BE2C (cell line): Measurements from ENCODE around the gene MESP1.

Experiments used
- DNase-seq: peaks from one replicate; pipeline ENCODE4 v3.0.0-alpha.2; 2020
- H3K27me3 ChIP-seq: fragments of 250-450 bp; sonication (Bioruptor Pico); 2 replicates; pipeline ENCODE4 v1.5.1; 2020; ENCODE audit warnings: mild to moderate bottlenecking
- H3K36me3 ChIP-seq: fragments of 250-450 bp; sonication (Bioruptor Pico); 2 replicates; pipeline ENCODE4 v1.5.1; 2020; ENCODE audit warnings: mild to moderate bottlenecking
- H3K4me1 ChIP-seq: fragments of 250-450 bp; sonication (Bioruptor Pico); 2 replicates; pipeline ENCODE4 v1.5.1; 2020
- H3K4me3 ChIP-seq: 2 replicates; pipeline ENCODE4 v1.5.1; 2011; ENCODE audit warnings: low read depth, low read length
- H3K9me3 ChIP-seq: fragments of 250-450 bp; sonication (Bioruptor Pico); 2 replicates; pipeline ENCODE4 v1.5.1; 2020
- CTCF ChIP-seq: IDR thresholded peaks from 2 replicates; pipeline ENCODE4 v1.5.1; 2012; ENCODE audit warnings: mild to moderate bottlenecking, low read depth, low read length

MESP1 gene

DNA sequence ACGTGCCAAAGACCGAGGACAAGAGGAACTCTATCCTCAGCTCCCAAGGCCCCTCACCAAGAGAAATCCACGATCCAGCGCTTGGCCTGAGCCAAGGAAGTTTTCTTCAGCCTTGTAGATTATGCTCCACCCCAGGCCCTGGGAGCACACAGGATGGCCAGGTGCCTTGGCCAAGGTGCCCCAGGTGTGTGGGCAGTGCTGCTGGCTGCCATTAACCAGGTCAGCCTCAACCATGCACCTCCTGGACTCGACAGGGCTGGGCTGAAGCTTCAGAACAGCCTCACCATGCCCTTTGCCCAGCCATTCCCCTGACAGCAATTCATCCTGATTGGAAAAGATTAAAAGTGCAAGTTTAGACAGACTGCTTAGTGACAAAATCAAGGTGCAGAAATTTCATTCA is 10.9 kb upstream of the MESP1 start:
- H3K4me1 ChIP-seq: no peaks in the 10 kb centered on the region
- no peak for DNase-seq
- H3K9me3 ChIP-seq: no peaks in the 10 kb centered on the region
- H3K4me3 ChIP-seq: no peak overlapping the region
- no peak for TF ChIP-seq CTCF
- no peaks in the 10 kb centered on the region for H3K27me3 ChIP-seq
- no peaks in the 10 kb centered on the region for H3K36me3 ChIP-seq

DNA sequence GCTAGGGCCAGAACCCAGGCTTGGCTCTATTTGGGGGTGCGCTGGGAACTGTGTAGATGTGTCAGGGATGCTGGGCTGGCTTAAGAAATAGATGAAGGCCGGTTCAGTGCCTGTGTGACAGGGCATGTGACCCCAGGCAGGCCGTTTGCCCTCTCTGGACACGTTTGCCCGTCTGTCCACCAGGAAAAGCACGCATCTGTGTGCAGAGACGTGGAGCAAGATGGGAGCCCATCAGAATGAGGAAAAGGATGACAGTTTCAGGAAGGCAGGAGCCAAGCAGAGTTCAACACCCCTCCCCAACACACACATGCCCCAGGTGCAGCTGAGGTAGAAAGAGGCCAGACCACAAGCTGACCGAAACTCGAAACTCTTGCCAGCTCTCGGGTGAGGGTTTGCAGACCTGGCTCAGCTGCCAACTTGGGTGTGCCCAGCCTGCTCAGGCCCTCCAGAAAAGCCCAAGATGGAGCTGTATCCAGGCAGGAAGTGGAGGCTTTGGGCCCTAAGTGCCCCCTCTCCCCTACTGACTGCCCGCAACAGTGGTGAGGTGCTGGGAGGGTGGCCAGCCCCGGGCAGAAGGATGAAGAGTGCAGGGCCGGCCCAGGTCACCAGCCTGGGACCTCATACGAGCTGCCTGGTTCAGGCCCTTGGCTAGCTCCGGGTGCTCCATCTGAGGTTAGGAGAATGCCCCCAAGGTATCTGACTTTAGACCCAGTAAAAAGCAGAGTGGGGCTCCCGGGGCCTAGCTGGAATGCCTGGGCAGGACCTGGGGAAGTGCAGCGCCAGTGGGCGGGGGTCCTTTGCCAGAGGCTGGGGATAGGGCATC is 10.2 kb upstream of the MESP1 start:
- no peak for TF ChIP-seq CTCF
- no peaks in the 10 kb centered on the region for H3K9me3 ChIP-seq
- H3K4me1 ChIP-seq: no peaks in the 10 kb centered on the region
- no peak overlapping the region for H3K4me3 ChIP-seq
- no peaks in the 10 kb centered on the region for H3K27me3 ChIP-seq
- DNase-seq: no peak
- no peaks in the 10 kb centered on the region for H3K36me3 ChIP-seq

DNA sequence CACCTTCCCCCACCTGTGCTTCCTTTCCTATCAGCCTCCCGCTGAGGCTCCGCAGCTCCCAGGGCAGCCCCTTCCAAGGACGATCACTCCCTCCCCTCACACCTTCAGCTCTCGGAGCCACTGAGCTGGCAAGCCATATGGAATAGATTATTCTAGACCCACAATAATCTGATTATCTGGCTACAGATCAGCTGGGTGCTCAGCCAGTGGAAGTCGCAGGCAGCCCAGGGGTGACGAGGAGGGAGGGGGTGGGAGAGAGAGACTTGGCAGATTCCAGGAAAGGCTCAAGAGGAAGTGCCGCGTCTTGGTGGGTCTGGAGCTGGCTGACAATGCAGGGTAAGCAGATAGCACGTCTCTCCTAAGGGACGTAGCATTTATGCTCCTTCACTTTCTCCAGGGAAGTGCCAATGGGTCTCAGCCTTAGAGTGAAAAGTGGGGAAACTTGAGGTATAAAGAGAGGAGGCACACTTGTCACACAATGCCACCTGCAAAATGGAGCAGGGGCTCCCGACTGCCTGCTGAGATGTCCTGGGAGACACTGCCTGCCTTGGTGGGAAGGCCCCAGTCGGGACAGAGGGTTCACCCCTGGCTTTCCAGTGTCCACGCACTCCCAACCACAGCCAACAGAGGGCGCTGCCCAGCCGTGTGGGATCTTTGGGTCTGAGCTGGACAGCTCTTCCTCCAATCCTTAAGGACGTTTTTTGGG is 9.4 kb upstream of the MESP1 start:
- H3K9me3 ChIP-seq: no peaks in the 10 kb centered on the region
- no peaks in the 10 kb centered on the region for H3K27me3 ChIP-seq
- peak overlapping the region; percentile 21; the same call in 1 of the 2 replicates for H3K4me3 ChIP-seq
- no peaks in the 10 kb centered on the region for H3K36me3 ChIP-seq
- peak; percentile 85 for DNase-seq
- H3K4me1 ChIP-seq: no peaks in the 10 kb centered on the region
- TF ChIP-seq CTCF: peak; percentile 99

DNA sequence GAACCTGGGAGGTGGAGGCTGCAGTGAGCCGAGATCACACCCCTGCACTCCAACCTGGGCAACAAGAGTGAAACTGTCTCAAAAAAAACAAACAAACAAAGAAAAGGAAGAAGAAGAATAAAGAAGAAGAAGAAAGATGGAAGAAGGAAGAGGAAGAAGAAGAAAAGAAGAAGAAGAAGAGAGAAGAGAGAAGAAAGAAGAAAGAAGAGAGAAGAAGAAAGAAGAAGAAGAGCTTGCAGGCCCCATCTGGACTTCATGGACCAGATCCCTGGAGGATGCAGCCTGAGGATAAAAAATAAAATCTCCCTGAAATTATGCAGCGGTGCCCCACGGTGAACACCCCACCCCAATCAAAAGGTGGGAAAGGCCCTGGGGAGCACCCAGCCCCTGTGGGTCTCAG is 8.8 kb upstream of the MESP1 start:
- no peak for DNase-seq
- Histone ChIP-seq H3K9me3 (no peaks in the 10 kb centered on the region), H3K36me3 (no peaks in the 10 kb centered on the region), H3K4me1 (no peaks in the 10 kb centered on the region), H3K4me3 (no peak overlapping the region), H3K27me3 (no peaks in the 10 kb centered on the region)
- TF ChIP-seq CTCF: no peak

- no peak overlapping the region for H3K4me3 ChIP-seq
- no peaks in the 10 kb centered on the region for H3K36me3 ChIP-seq
- no peaks in the 10 kb centered on the region for H3K9me3 ChIP-seq
- H3K27me3 ChIP-seq: no peaks in the 10 kb centered on the region
- no peak for DNase-seq
- H3K4me1 ChIP-seq: no peaks in the 10 kb centered on the region
- TF ChIP-seq CTCF: no peak
These were observed 7.9 kb upstream of the MESP1 start for GRCh38 chr15:89758981-89759380.

- no peak for TF ChIP-seq CTCF
- Histone ChIP-seq H3K9me3 (no peaks in the 10 kb centered on the region), H3K4me1 (no peaks in the 10 kb centered on the region), H3K27me3 (no peaks in the 10 kb centered on the region), H3K4me3 (no peak overlapping the region), H3K36me3 (no peaks in the 10 kb centered on the region)
- DNase-seq: no peak
These were observed 7.2 kb upstream of the MESP1 start for GRCh38 chr15:89758283-89758682.
